Activated CD4-positive, alpha-beta memory T cell treated with anti-CD3 and anti-CD28 coated beads, Interleukin-2, amount 10 ng/mL, durations not matched to agents 7 days and 5 days (primary cell): ENCODE results near the gene FBF1. TPM values are rescaled to one million over a fixed set of nuclear protein-coding genes. Genes with fewer than 3 reads are reported as not detected.

Experiments used
- CTCF ChIA-PET: fragments of 350-600 bp; sonication (Branson Sonifier 250); formaldehyde crosslinking; loops from one replicate; lab custom pipeline; 2021; ENCODE audit warnings: antibody characterized with exemption, inconsistent platforms; lab: Charles Lee
- POLR2A ChIA-PET: fragments of 350-600 bp; sonication (Branson Sonifier 250); formaldehyde crosslinking; loops from one replicate; lab custom pipeline; 2021; ENCODE audit warnings: antibody characterized with exemption; lab: Charles Lee
- DNase-seq: peaks from one replicate; pipeline ENCODE4 v3.0.0-alpha.2; 2020
- H3K27ac Mint-ChIP-seq: one replicate; pipeline ENCODE4 v1.8.0; 2021; ENCODE audit warnings: mild to moderate bottlenecking, mixed read lengths
- H3K27me3 Mint-ChIP-seq: one replicate; pipeline ENCODE4 v1.8.0; 2021; ENCODE audit warnings: mixed read lengths
- H3K36me3 Mint-ChIP-seq: one replicate; pipeline ENCODE4 v1.8.0; 2021; ENCODE audit warnings: low read depth, mixed read lengths
- H3K4me1 Mint-ChIP-seq: one replicate; pipeline ENCODE4 v1.8.0; 2021; ENCODE audit warnings: mixed read lengths
- H3K4me3 Mint-ChIP-seq: one replicate; pipeline ENCODE4 v1.8.0; 2021; ENCODE audit warnings: mild to moderate bottlenecking, mixed read lengths
- H3K9me3 Mint-ChIP-seq: one replicate; pipeline ENCODE4 v1.8.0; 2021; ENCODE audit warnings: mixed read lengths
- total RNA-seq, 2 experiments: library from RNA; stranded (reverse); gene quantifications; one replicate each; pipeline ENCODE4 v1.2.3, GENCODE V29; 2021

FBF1 gene
- total RNA-seq, 2 experiments from 2014 or later = 19.8 to 21.1 TPM

DNA sequence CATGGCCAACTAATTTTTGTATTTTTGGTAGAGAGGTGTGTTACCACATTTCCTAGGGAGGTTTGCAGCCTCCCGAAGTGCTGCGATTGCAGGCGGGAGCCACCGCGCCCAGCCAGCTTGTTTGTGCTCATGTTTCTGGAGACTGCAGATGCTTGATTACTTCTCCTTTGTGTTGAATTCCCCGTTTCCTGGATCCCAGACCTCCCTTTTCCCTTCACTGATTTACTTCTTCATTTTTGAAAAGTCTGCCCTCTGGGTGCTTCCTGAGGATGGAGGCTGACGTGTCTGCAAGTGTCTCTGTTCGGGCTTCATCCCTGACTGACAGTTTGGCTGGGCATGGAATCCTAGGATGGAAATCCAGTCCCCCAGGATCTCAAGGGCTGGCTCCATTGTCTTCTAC, 55.4 kb downstream of the FBF1 start:
- Mint-ChIP-seq H3K27ac (no peak overlapping the region), H3K4me3 (no peak overlapping the region), H3K9me3 (no peaks in the 10 kb centered on the region), H3K4me1 (peaks cover 12% of the 10 kb centered on the region), H3K27me3 (peaks cover 4% of the 10 kb centered on the region), H3K36me3 (peaks cover 2% of the 10 kb centered on the region)
- no peak for DNase-seq
- CTCF ChIA-PET = interaction anchor here (0.7 to 1.1 kb wide), 2 partner anchors 9 to 12 kb away, joined by 4 to 5 read pairs; partner anchors contain the start of gene TRIM65
- POLR2A ChIA-PET = no interaction called here

DNA sequence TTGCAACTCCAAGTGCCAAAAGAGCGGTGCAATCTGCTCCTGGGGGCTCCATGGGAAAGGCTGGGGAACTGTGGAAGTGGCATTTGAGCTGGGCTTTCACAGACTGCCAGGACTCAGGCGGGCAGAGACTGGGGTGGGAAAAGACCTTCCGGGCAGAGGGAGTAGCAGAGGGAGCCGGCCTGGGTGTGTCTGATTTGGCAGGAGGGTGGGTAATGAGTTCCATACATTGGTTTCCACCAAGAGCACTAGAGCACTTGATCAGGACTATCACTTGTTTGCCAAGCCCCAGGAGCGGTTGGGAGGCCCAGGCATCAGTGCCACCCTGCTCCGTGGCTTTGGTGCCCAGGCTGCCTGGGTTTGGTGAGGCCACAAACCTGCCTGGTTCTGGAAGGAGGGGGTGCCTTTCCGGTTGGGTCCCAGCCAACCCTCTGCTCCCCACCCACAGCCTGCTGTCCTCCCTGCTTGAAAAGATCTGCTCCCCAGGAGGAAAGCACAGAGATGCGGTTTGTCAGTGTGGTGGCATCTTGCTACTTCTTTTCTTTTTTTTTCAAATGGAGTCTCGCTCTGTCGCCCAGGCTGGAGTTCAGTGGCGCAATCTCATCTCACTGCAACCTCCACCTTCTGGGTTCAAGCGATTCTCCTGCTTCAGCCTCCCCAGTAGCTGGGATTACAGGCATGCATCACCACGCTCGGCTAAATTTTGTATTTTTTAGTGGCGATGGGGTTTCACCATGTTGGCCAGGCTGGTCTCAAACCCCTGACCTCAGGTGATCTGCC, 59.0 kb downstream of the FBF1 start:
- no peak for DNase-seq
- H3K27me3 Mint-ChIP-seq = peaks cover 14% of the 10 kb centered on the region
- POLR2A ChIA-PET = interaction anchor here (1.5 to 9.2 kb wide), 3 partner anchors 14 to 26 kb away, joined by 7 to 151 read pairs (median 9); partner anchors contain the start of genes TRIM65 and WBP2
- no peaks in the 10 kb centered on the region for H3K9me3 Mint-ChIP-seq
- no peak overlapping the region for H3K4me3 Mint-ChIP-seq
- peaks cover 29% of the 10 kb centered on the region for H3K4me1 Mint-ChIP-seq
- CTCF ChIA-PET = interaction anchor here (0.5 to 2.8 kb wide), 4 partner anchors 9 to 119 kb away, joined by 3 to 18 read pairs (median 4); partner anchors contain the start of genes CDK3 and TRIM65
- H3K36me3 Mint-ChIP-seq = peaks cover 7% of the 10 kb centered on the region
- H3K27ac Mint-ChIP-seq = peak overlapping the region; percentile 2

DNA sequence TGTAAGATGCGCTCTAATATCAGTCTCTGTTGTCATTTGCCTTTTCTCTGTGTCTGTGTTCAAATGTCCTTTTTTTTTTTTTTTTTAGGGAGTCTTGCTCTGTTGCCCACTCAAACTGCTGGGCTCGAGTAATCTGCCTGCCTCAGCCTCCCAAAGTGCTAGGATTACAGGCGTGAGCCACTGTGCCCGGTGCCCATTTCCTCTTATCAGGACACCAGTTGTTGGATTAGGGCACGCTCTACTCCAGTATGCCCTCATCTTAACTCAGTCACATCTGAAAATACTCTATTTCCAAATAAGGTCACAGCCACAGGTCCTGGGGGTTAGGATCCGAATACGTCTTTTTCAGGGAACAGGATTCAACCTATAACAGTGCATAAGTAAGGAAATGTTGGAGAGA, 60.6 kb downstream of the FBF1 start:
- peaks cover 18% of the 10 kb centered on the region for H3K36me3 Mint-ChIP-seq
- H3K27ac Mint-ChIP-seq = no peak overlapping the region
- CTCF ChIA-PET = interaction anchor here (2.2 to 3.7 kb wide), 4 partner anchors 9 to 33 kb away, joined by 7 to 42 read pairs (median 16); partner anchors contain the start of gene TRIM65
- POLR2A ChIA-PET = interaction anchor here (9.2 to 12.6 kb wide), 2 partner anchors 15 to 22 kb away, joined by 151 to 221 read pairs; partner anchors contain the start of genes TRIM65 and WBP2
- H3K4me3 Mint-ChIP-seq = no peak overlapping the region
- H3K4me1 Mint-ChIP-seq = peaks cover 45% of the 10 kb centered on the region
- H3K9me3 Mint-ChIP-seq = no peaks in the 10 kb centered on the region
- H3K27me3 Mint-ChIP-seq = peaks cover 14% of the 10 kb centered on the region
- DNase-seq = no peak

DNA sequence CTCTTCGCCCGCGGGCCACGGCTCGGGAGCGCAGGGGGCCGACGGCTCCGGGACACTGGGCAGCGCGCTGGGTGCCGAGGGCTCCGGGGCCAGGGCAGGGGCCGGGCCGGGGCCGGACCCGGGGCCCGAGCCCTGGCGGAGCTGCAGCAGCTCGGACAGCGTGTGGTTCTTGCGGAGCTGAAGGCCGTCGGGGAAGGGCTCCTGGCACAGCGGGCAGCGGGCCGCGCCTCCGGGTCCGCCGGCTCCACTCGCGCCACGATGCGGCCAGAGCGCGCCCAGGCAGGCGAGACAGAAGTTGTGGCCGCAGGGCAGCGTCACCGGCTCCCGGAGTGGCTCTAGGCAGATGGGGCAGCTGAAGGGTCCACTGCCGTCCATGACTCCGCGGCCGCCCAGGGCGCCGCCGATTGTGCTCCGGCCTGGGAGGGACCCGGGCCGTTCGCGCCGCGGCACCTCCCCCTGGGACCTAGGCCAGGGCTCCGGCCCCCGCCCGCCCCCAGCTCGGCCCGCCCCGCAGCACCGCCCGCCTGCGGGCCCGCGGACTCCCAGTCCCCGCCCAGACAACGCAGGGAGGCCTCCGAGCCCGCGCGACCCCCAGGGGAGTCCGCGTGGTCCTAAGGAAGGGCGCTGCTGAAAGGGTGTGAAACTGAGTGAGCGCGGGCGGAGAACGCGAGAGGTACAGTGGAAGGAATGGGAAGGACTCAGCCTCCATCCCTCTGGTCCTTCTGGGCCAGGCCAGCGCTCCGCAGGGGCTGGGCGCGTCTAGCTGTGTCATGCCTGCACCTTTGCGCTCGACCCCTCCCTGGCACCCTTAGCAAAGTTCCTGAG, 62.5 kb downstream of the FBF1 start, which contains the start of gene TRIM47:
Gene TRIM47, minus strand, starts transcription at position 408 of the 825 bp plus-strand sequence. Its CDS starts 33 bp downstream, at position 375.
- peak; percentile 28 for DNase-seq
- ChIA-PET POLR2A (interaction anchor here (0.9 to 12.6 kb wide), 12 partner anchors 12 to 409 kb away, joined by 3 to 221 read pairs (median 6); partner anchors contain the start of genes FBF1, MRPL38, TRIM65 and UNK), CTCF (interaction anchor here (0.5 to 5.3 kb wide), 15 partner anchors 11 to 707 kb away, joined by 3 to 45 read pairs (median 5); partner anchors contain the start of genes TRIM65 and WBP2)
- peak within 1 kb of the TSS; percentile 93 for H3K27ac Mint-ChIP-seq
- H3K36me3 Mint-ChIP-seq = peaks cover 25% of the 10 kb centered on the region
- H3K9me3 Mint-ChIP-seq = no peaks in the 10 kb centered on the region
- peak within 1 kb of the TSS; percentile 89 for H3K4me3 Mint-ChIP-seq
- H3K4me1 Mint-ChIP-seq = peaks cover 57% of the 10 kb centered on the region
- peaks cover 14% of the 10 kb centered on the region for H3K27me3 Mint-ChIP-seq

DNA sequence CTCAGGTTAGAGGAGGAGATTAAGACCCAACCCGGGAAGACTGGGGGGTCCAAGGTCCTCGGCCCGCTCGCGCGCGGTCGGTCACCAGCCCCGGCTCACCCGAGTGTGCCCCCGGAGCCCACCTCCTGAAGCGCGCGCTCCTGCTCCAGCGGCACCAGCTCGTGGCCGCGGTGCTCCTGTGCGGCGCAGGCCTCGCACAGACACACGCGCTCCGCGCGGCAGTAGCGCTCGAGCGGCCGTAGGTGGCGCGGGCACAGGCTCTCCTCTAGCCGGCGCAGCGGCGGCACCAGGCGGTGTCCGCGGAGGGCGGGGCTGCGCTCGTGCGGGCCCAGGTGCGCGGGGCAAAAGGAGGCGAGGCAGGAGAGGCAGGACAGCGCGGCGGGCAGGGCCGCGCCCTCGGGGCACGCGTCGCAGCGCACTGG, 63.1 kb downstream of the FBF1 start:
- Mint-ChIP-seq H3K36me3 (peaks cover 25% of the 10 kb centered on the region), H3K9me3 (no peaks in the 10 kb centered on the region), H3K4me1 (peaks cover 63% of the 10 kb centered on the region), H3K27ac (peak overlapping the region; percentile 93), H3K27me3 (peaks cover 14% of the 10 kb centered on the region), H3K4me3 (peak overlapping the region; percentile 89)
- ChIA-PET POLR2A (interaction anchor here (0.6 to 12.6 kb wide), 14 partner anchors 11 to 410 kb away, joined by 3 to 221 read pairs (median 8); partner anchors contain the start of genes FBF1, MRPL38, TRIM65 and UNC13D), CTCF (interaction anchor here (0.6 to 5.3 kb wide), 20 partner anchors 11 to 507 kb away, joined by 3 to 45 read pairs (median 4); partner anchors contain the start of genes SPHK1, TRIM65 and WBP2)
- peak; percentile 82 for DNase-seq

DNA sequence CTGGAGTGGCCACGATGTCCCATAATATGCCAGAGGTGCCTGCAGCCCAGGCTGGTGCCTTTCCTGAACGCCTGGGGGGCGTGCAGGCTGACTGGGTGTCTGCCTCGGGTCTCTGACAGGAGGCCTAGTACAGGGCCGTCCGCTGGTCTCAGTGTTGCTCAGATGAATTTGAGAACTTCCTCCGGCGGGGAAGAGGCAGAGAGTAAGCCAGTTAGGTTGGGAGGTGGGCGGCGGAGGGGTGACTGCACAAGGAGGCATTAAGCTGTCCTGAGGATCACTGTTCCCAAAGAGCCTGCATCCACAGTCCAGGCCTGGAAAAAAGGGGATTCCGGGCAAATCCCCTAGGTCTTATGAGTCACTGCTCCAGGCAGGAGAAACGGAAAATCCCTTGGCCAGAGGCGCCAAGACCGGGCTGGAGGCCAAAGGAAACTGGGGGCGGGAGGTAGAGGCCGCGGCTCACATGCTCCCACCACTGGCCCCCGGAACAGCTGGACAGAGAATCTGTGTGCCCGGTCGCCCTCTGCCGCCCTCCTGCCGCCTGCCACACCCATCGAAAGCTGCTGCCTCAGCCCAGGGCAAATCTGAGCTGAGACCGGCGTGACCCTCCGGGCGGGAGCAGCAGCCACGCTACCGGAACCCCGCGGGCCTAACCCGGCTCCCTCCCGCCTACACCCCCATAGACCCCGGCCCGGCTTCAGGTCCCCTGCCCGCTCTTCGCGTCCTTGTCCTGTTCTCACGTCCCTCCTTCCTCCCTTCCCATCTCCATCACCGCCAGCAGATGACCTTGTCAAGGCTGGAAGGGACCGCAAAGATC, 63.7 kb downstream of the FBF1 start:
- Mint-ChIP-seq H3K4me3 (peak overlapping the region; percentile 89), H3K27me3 (peaks cover 14% of the 10 kb centered on the region), H3K36me3 (peaks cover 25% of the 10 kb centered on the region), H3K9me3 (no peaks in the 10 kb centered on the region), H3K27ac (peak overlapping the region; percentile 93), H3K4me1 (peaks cover 65% of the 10 kb centered on the region)
- peak; percentile 37 for DNase-seq
- CTCF ChIA-PET = interaction anchor here (0.6 to 5.3 kb wide), 22 partner anchors 10 to 507 kb away, joined by 3 to 45 read pairs (median 4); partner anchors contain the start of genes GALK1, SPHK1, TRIM65 and UNC13D
- POLR2A ChIA-PET = interaction anchor here (0.6 to 12.6 kb wide), 14 partner anchors 10 to 124 kb away, joined by 3 to 221 read pairs (median 8); partner anchors contain the start of genes FBF1, MRPL38, TRIM65 and UNC13D

DNA sequence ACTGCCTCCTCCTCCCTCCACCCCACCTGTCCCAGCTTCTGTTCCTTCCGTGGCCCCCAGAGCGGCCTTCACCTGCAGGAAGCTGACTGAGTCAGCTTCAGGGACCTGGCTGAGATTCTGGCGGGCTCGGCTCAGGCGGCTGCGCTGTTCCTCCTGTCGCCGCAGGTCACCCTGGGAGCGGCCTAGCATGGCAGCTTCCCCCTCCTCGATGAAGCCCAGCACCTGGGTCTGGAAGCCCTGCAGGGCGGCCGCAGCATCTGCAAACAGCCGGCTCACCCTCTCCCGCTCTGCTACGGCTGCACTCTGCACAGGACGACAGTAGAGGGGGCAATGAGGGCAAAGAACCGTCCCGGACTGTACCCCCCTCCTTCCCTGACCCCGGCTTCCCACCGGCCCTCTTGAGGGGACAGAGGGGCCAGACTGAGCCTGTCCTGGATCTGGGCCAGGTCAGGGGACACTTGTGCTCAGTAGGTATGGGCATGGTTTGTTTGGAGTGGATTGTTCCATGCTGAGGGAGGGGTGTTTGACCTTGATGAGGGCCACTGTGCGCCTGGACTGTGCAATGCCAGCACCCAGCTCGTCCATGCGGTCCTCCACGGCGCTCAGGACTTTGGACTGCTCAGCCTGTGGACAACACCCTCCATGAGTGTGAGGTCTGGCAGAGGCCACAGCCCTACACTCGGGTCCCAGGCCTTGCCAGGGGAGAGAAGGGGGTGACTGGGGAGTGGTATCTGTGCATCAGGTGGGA, 64.5 kb downstream of the FBF1 start:
- DNase-seq = peak; percentile 81
- Mint-ChIP-seq H3K4me3 (peak overlapping the region; percentile 89), H3K36me3 (peaks cover 25% of the 10 kb centered on the region), H3K4me1 (peaks cover 58% of the 10 kb centered on the region), H3K9me3 (no peaks in the 10 kb centered on the region), H3K27ac (peak overlapping the region; percentile 93), H3K27me3 (peaks cover 11% of the 10 kb centered on the region)
- ChIA-PET POLR2A (interaction anchor here (0.7 to 12.6 kb wide), 20 partner anchors 9 to 226 kb away, joined by 3 to 221 read pairs (median 6); partner anchors contain the start of genes FBF1, MRPL38, TRIM65 and UNC13D), CTCF (interaction anchor here (0.6 to 7.5 kb wide), 20 partner anchors 9 to 477 kb away, joined by 3 to 91 read pairs (median 5); partner anchors contain the start of genes GALK1, PRPSAP1, TRIM65 and TSEN54)

DNA sequence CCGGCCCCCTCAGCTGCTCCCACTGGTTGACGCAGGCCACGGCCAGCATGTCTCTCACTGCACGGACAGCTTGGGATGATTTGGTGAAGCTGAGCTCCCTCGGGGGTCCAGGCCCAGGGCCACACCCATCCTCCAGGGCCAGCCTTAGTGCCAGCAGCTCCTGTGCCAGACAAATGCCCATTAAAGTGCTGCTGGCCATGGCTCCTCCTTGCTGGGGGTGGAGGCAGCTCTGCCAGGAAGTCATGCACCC, 65.0 kb downstream of the FBF1 start:
- H3K4me1 Mint-ChIP-seq = peaks cover 57% of the 10 kb centered on the region
- CTCF ChIA-PET = interaction anchor here (0.6 to 7.5 kb wide), 20 partner anchors 9 to 478 kb away, joined by 3 to 91 read pairs (median 5); partner anchors contain the start of genes GALK1, PRPSAP1, TRIM65 and TSEN54

DNA sequence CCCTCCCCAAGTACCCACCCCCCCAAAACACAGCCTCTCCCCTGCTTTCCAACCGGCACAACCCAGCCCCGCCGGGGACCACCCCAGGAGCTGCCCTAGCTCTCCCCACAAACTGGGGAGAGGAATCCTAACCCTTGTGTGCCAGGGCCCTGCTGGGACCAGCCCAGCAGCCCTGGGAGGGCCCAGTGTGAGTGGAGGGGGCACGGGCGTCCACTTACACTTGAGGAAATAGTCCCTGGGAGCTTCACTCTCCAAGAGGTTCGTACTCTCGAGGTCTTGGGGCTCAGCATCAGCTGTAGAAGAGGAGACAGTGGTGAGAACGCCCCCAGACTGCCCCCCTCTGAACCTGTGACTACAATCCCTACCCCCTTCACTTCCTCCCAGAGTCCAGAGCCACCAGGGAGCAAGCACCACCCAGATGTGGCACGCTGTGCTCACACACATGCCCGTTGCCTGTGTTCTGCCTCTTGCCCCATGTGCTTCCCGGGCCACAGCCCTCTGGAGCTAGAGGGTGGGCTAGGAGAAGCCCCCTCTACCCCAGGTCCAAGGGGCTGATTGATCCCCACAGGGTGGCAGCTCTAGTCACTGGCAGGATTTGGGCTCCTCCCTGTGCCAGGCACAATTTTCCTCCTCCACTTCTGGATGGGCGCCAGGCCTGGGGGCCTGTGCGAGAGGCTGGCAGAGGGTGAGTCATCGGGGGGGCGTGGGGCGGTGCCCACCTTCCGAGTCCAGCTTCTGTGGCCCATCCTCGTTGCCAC, 65.5 kb downstream of the FBF1 start:
- Mint-ChIP-seq H3K4me3 (peak overlapping the region; percentile 89), H3K27ac (peak overlapping the region; percentile 93), H3K27me3 (peaks cover 11% of the 10 kb centered on the region), H3K9me3 (no peaks in the 10 kb centered on the region), H3K4me1 (peaks cover 60% of the 10 kb centered on the region), H3K36me3 (peaks cover 25% of the 10 kb centered on the region)
- ChIA-PET POLR2A (interaction anchor here (0.8 to 12.6 kb wide), 17 partner anchors 8 to 227 kb away, joined by 3 to 221 read pairs (median 7); partner anchors contain the start of genes MRPL38, TRIM65, UNC13D and UNK), CTCF (interaction anchor here (0.6 to 7.5 kb wide), 19 partner anchors 8 to 478 kb away, joined by 3 to 91 read pairs (median 5); partner anchors contain the start of genes GALK1, PRPSAP1, TRIM65 and TSEN54)
- DNase-seq = no peak

More for the DNA sequence above, 65.0 kb downstream of the FBF1 start:
- Mint-ChIP-seq H3K27me3 (peaks cover 11% of the 10 kb centered on the region), H3K27ac (peak overlapping the region; percentile 93), H3K9me3 (no peaks in the 10 kb centered on the region), H3K4me3 (peak overlapping the region; percentile 89), H3K36me3 (peaks cover 25% of the 10 kb centered on the region)
- no peak for DNase-seq
- POLR2A ChIA-PET = interaction anchor here (0.8 to 12.6 kb wide), 17 partner anchors 9 to 227 kb away, joined by 3 to 221 read pairs (median 7); partner anchors contain the start of genes MRPL38, TRIM65, UNC13D and UNK
